ENCODE data around the gene MLH3.

MLH3 gene

GRCh38 chr14:74982661-74983060, 68.6 kb downstream of the MLH3 start:
- Histone ChIP-seq H3K4me3 (replicated peaks; ENCODE audit: insufficient read depth, low read length) (no peak overlapping the region), H3K27me3 (ENCODE audit: insufficient read depth, poor library complexity, severe bottlenecking) (no peaks in the 10 kb centered on the region), H3K27ac (replicated peaks) (no peak overlapping the region)
- TF ChIP-seq GABPA (IDR thresholded peaks at IDR 0.05; ENCODE audit: low read depth), result no peak
- DNase-seq (ENCODE audit: low read depth in 1 of 2, low spot score in 1 of 2), result no peak

GRCh38 chr14:74981833-74982232, 69.4 kb downstream of the MLH3 start:
- H3K27me3 ChIP-seq (ENCODE audit: insufficient read depth, poor library complexity, severe bottlenecking), result no peaks in the 10 kb centered on the region
- no peak overlapping the region for H3K27ac ChIP-seq (replicated peaks)
- TF ChIP-seq GABPA (IDR thresholded peaks at IDR 0.05; ENCODE audit: low read depth) (no peak), REST (IDR thresholded peaks at IDR 0.05; ENCODE audit: insufficient replicate concordance, low read depth) (no peak), SPI1 (IDR thresholded peaks at IDR 0.05; ENCODE audit: borderline replicate concordance, low read depth) (no peak), POLR2AphosphoS5 (IDR thresholded peaks at IDR 0.05; ENCODE audit: low read depth) (no peak), CTCF (IDR thresholded peaks at IDR 0.05; ENCODE audit: insufficient read depth, low read length) (no peak)
- no peak for DNase-seq (ENCODE audit: low read depth in 1 of 2, low spot score in 1 of 2)
- no peak overlapping the region for H3K4me3 ChIP-seq (replicated peaks; ENCODE audit: insufficient read depth, low read length)

- TF ChIP-seq GABPA (IDR thresholded peaks at IDR 0.05; ENCODE audit: low read depth) (no peak), CTCF (IDR thresholded peaks at IDR 0.05; ENCODE audit: insufficient read depth, low read length) (no peak), REST (IDR thresholded peaks at IDR 0.05; ENCODE audit: insufficient replicate concordance, low read depth) (no peak), POLR2AphosphoS5 (IDR thresholded peaks at IDR 0.05; ENCODE audit: low read depth) (no peak), SPI1 (IDR thresholded peaks at IDR 0.05; ENCODE audit: borderline replicate concordance, low read depth) (no peak)
- DNase-seq (ENCODE audit: low read depth in 1 of 2, low spot score in 1 of 2), result no peak
- Histone ChIP-seq H3K4me3 (replicated peaks; ENCODE audit: insufficient read depth, low read length) (no peak overlapping the region), H3K27ac (replicated peaks) (no peak overlapping the region), H3K27me3 (ENCODE audit: insufficient read depth, poor library complexity, severe bottlenecking) (no peaks in the 10 kb centered on the region)
Observed at GRCh38 chr14:74981462-74981782, 69.8 kb downstream of the MLH3 start.

GRCh38 chr14:74980731-74981461, 70.4 kb downstream of the MLH3 start:
- TF ChIP-seq GABPA (IDR thresholded peaks at IDR 0.05; ENCODE audit: low read depth), result no peak
- no peak for TF ChIP-seq POLR2AphosphoS5 (IDR thresholded peaks at IDR 0.05; ENCODE audit: low read depth)
- TF ChIP-seq SPI1 (IDR thresholded peaks at IDR 0.05; ENCODE audit: borderline replicate concordance, low read depth), result no peak
- no peak for DNase-seq (ENCODE audit: low read depth in 1 of 2, low spot score in 1 of 2)
- Histone ChIP-seq H3K4me3 (replicated peaks; ENCODE audit: insufficient read depth, low read length) (no peak overlapping the region), H3K27me3 (ENCODE audit: insufficient read depth, poor library complexity, severe bottlenecking) (no peaks in the 10 kb centered on the region), H3K27ac (replicated peaks) (no peak overlapping the region)

- Histone ChIP-seq H3K4me3 (replicated peaks; ENCODE audit: insufficient read depth, low read length) (no peak overlapping the region), H3K27me3 (ENCODE audit: insufficient read depth, poor library complexity, severe bottlenecking) (no peaks in the 10 kb centered on the region), H3K27ac (replicated peaks) (no peak overlapping the region)
- TF ChIP-seq POLR2AphosphoS5 (IDR thresholded peaks at IDR 0.05; ENCODE audit: low read depth) (no peak), SPI1 (IDR thresholded peaks at IDR 0.05; ENCODE audit: borderline replicate concordance, low read depth) (no peak), CTCF (IDR thresholded peaks at IDR 0.05; ENCODE audit: insufficient read depth, low read length) (no peak), REST (IDR thresholded peaks at IDR 0.05; ENCODE audit: insufficient replicate concordance, low read depth) (no peak), GABPA (IDR thresholded peaks at IDR 0.05; ENCODE audit: low read depth) (no peak)
- DNase-seq (ENCODE audit: low read depth in 1 of 2, low spot score in 1 of 2), result no peak
Observed at GRCh38 chr14:74980398-74980730, 70.9 kb downstream of the MLH3 start.
